ENCODE data around the gene CEP131.

The CEP131 gene

DNA sequence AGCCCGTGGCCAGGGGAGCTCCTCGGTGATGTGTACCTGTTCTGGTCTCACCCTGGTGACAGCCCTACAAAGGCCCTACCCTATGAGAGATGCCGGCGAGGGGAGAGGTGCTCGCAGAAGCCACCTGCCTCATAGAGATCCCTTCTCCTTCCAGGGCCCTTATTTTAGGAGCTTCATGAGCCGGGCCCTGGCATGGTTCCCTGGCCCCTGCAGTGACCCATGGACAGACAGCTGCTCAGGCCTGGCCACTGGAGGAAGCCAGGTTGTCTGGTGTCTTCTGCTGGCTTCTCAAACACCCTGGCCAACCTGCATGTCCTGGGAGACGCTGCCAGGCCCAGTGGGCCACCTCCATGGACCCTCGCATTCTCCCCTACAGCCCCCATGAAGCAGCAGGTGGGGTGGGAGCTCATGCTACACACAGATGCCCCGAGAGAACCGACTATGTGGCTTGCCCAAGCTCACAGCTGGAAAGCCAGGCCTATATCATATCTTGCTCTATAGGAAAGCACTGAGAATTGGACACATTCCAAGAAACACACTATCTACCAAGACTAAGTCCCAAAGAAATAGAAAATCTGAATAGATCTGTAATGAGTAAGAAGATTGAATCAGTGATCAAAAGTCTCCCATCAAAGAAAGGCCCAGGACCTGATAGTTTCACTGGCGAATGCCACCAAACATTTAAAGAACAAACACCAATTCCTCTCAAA lies 49.6 kb downstream of the CEP131 start:
- TF ChIP-seq, protein P1, sequence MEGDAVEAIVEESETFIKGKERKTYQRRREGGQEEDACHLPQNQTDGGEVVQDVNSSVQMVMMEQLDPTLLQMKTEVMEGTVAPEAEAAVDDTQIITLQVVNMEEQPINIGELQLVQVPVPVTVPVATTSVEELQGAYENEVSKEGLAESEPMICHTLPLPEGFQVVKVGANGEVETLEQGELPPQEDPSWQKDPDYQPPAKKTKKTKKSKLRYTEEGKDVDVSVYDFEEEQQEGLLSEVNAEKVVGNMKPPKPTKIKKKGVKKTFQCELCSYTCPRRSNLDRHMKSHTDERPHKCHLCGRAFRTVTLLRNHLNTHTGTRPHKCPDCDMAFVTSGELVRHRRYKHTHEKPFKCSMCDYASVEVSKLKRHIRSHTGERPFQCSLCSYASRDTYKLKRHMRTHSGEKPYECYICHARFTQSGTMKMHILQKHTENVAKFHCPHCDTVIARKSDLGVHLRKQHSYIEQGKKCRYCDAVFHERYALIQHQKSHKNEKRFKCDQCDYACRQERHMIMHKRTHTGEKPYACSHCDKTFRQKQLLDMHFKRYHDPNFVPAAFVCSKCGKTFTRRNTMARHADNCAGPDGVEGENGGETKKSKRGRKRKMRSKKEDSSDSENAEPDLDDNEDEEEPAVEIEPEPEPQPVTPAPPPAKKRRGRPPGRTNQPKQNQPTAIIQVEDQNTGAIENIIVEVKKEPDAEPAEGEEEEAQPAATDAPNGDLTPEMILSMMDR (IDR thresholded peaks at IDR 0.05; ENCODE audit: poor library complexity, severe bottlenecking), result no peak
- Histone ChIP-seq H3K36me3 (ENCODE audit: low read depth) (no peaks in the 10 kb centered on the region), H3K27ac (ENCODE audit: poor library complexity, severe bottlenecking) (no peak overlapping the region), H3K9me3 (ENCODE audit: severe bottlenecking) (peaks cover 6% of the 10 kb centered on the region), H3K4me1 (ENCODE audit: insufficient read depth, poor library complexity, severe bottlenecking) (no peaks in the 10 kb centered on the region), H3K4me3 (ENCODE audit: severe bottlenecking) (no peak overlapping the region), H3K27me3 (ENCODE audit: insufficient read depth, poor library complexity, severe bottlenecking) (no peaks in the 10 kb centered on the region)
- DNase-seq (ENCODE audit: low spot score) (no peak), ATAC-seq (ENCODE audit: low read depth) (no peak)

DNA sequence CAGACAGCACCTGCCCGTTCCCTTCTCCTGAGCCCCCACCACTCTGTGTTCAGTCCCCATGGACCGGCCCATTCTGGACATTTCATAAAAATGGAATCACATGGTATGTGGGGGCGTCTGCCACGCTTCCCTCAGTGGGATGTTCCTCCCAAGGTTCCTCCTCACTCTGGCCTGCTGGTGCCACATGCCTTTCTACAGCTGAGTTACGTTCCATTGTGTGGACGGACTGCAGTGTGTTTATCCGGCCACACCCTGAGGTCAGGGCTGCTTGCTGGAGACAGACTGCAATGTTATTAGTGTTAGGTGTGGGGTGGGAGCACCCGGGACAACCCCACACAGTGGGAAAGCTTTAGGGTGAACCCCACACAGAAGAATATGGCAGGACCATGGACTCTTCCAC lies 50.8 kb downstream of the CEP131 start:
- no peaks in the 10 kb centered on the region for H3K36me3 ChIP-seq (ENCODE audit: low read depth)
- DNase-seq (ENCODE audit: low spot score), result no peak
- TF ChIP-seq, protein P1 (IDR thresholded peaks at IDR 0.05; ENCODE audit: poor library complexity, severe bottlenecking), result no peak
- H3K4me1 ChIP-seq (ENCODE audit: insufficient read depth, poor library complexity, severe bottlenecking), result no peaks in the 10 kb centered on the region
- H3K4me3 ChIP-seq (ENCODE audit: severe bottlenecking), result no peak overlapping the region
- peaks cover 6% of the 10 kb centered on the region for H3K9me3 ChIP-seq (ENCODE audit: severe bottlenecking)
- ATAC-seq (ENCODE audit: low read depth), result no peak
- H3K27me3 ChIP-seq (ENCODE audit: insufficient read depth, poor library complexity, severe bottlenecking), result peaks cover 10% of the 10 kb centered on the region
- no peak overlapping the region for H3K27ac ChIP-seq (ENCODE audit: poor library complexity, severe bottlenecking)

DNA sequence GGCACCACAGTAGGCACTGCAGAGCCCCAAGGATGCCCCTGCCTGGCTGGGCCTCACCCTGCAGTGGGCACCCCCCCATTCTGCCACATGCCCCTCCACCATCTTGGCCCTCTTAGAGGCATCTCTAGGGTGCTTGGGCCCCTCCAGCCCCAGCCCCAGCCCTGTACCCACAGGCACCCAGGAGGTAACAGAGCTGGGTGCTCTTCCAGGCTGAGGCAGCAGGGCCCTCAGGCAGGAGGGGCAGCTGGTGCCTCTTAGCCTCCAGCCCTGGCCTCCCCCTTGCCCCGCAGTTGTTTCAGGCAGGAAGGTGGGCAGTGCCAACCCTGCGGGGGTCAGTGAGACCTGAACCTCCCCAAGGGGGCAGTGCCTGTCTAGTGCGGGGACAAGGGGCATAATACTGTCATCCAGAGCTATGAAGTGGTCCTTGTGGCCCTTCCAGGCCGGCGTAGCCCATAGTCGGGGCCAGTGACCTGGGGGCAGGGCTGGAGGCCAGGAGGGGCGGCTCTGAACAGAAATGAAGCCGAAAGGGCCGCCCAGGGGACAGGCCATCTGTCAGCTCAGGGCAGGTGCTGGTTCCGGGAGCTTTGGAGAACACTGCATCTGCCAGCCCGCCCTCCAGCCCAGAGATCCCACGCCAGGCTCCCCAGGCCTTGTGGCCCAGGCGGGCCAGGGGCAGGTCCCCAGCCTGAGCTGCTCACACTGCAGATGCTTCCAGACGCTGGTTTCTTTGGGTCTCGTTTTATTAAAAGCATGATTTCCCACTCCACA lies 51.9 kb downstream of the CEP131 start:
- no peak overlapping the region for H3K27ac ChIP-seq (ENCODE audit: poor library complexity, severe bottlenecking)
- ATAC-seq (ENCODE audit: low read depth) (no peak), DNase-seq (ENCODE audit: low spot score) (no peak)
- H3K9me3 ChIP-seq (ENCODE audit: severe bottlenecking), result peaks cover 6% of the 10 kb centered on the region
- H3K4me1 ChIP-seq (ENCODE audit: insufficient read depth, poor library complexity, severe bottlenecking), result no peaks in the 10 kb centered on the region
- H3K4me3 ChIP-seq (ENCODE audit: severe bottlenecking), result no peak overlapping the region
- H3K36me3 ChIP-seq (ENCODE audit: low read depth), result no peaks in the 10 kb centered on the region
- H3K27me3 ChIP-seq (ENCODE audit: insufficient read depth, poor library complexity, severe bottlenecking), result peaks cover 16% of the 10 kb centered on the region
- TF ChIP-seq, protein P1 (IDR thresholded peaks at IDR 0.05; ENCODE audit: poor library complexity, severe bottlenecking), result no peak

DNA sequence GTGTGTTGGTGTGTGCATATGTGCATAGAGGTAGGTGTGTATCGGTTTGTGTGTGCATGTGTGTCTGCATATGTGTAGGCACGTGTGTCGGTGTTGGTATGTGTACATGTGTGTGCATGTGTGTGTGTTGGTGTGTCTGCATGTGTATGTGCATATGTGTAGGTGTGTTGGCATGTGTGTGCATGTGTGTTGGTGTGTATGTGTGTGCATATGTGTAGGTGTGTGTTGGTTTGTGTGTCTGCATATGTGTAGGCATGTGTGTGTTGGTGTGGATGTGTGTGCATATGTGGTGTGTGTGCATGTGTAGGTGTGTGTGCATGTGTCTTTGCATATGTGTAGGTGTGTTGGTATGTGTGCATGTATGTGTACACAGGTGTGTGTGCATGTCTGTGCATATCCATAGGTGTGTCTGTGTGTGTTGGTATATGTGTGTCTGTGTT lies 52.9 kb downstream of the CEP131 start:
- no peak overlapping the region for H3K27ac ChIP-seq (ENCODE audit: poor library complexity, severe bottlenecking)

More for the DNA sequence above, 52.9 kb downstream of the CEP131 start:
- TF ChIP-seq, protein P1 (IDR thresholded peaks at IDR 0.05; ENCODE audit: poor library complexity, severe bottlenecking), result no peak
- DNase-seq (ENCODE audit: low spot score), result no peak
- Histone ChIP-seq H3K9me3 (ENCODE audit: severe bottlenecking) (no peaks in the 10 kb centered on the region), H3K4me3 (ENCODE audit: severe bottlenecking) (no peak overlapping the region), H3K27me3 (ENCODE audit: insufficient read depth, poor library complexity, severe bottlenecking) (peaks cover 25% of the 10 kb centered on the region), H3K36me3 (ENCODE audit: low read depth) (no peaks in the 10 kb centered on the region), H3K4me1 (ENCODE audit: insufficient read depth, poor library complexity, severe bottlenecking) (no peaks in the 10 kb centered on the region)
- no peak for ATAC-seq (ENCODE audit: low read depth)
